Transverse colon (tissue), 4 donors: ENCODE data around the gene KIAA1755.

ENCODE experiments used
- POLR2A ChIP-seq: fragments of 450-650 bp; IDR thresholded peaks from one replicate; pipeline ENCODE4 v1.6.1; 2016; ENCODE audit warnings: antibody characterized with exemption, mild to moderate bottlenecking, moderate library complexity
- POLR2AphosphoS5 ChIP-seq, 3 donors: sonication (generic); formaldehyde crosslinking; IDR thresholded peaks; one replicate each; pipeline ENCODE4 v1.6.1; 2016; ENCODE audit warnings: antibody characterized with exemption in 3 of 3
- TF ChIP-seq, protein P1 (sequence below), 5 experiments: fragments of 200-600 bp in 3 of 5; fragments of 450-650 bp in 2 of 5; sonication (generic) in 3 of 5; IDR thresholded peaks; 1 replicate in 2 of 5; 2 replicates in 3 of 5; pipeline ENCODE4 v1.5.1; 2016 to 2017; ENCODE audit warnings: antibody characterized with exemption in 5 of 5, inconsistent platforms in 3 of 5, mild to moderate bottlenecking in 2 of 5, moderate library complexity in 1 of 5

DNA sequence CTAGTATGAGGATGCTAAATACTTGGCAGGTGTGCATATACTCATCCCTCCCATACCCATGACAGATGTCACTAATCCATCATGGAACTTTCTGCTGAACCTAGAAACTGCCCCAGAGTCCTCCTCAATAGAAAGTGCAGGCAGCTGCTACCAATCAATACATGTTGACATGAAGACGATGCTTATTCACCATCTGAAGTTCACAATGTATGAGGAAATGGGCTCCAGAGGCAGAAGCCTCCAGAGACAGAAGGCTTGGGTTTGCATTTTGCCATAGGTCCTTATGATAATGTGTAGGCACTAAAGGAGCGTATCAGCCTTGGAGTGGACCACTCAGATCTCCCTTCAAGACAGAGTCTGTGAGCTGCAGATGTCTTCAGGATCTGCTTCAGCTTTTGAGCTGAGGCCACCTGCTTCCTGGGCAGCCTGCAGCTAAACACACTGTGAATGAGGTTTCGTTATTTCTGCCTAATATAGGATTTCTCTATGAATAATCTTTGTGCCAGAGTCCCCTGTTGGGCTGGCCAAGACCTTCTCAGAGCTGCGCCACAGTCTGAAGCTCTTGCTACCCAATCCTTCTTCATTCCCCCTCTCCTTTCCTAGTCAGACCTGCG is 7.5 kb upstream of the KIAA1755 start:
- TF ChIP-seq, protein P1, sequence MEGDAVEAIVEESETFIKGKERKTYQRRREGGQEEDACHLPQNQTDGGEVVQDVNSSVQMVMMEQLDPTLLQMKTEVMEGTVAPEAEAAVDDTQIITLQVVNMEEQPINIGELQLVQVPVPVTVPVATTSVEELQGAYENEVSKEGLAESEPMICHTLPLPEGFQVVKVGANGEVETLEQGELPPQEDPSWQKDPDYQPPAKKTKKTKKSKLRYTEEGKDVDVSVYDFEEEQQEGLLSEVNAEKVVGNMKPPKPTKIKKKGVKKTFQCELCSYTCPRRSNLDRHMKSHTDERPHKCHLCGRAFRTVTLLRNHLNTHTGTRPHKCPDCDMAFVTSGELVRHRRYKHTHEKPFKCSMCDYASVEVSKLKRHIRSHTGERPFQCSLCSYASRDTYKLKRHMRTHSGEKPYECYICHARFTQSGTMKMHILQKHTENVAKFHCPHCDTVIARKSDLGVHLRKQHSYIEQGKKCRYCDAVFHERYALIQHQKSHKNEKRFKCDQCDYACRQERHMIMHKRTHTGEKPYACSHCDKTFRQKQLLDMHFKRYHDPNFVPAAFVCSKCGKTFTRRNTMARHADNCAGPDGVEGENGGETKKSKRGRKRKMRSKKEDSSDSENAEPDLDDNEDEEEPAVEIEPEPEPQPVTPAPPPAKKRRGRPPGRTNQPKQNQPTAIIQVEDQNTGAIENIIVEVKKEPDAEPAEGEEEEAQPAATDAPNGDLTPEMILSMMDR (IDR thresholded peaks at IDR 0.05) = no peak
- TF ChIP-seq POLR2A (no peak), POLR2AphosphoS5 (IDR thresholded peaks at IDR 0.05) (no peak)
